Transverse colon (tissue), 4 donors: ENCODE results near the gene RBM27.

Source experiments
- CTCF ChIP-seq, 5 experiments: fragments of 200-600 bp in 3 of 5; fragments of 450-650 bp in 2 of 5; sonication (generic) in 3 of 5; IDR thresholded peaks; 1 replicate in 2 of 5; 2 replicates in 3 of 5; pipeline ENCODE4 v1.5.1; 2016 to 2017; ENCODE audit warnings: antibody characterized with exemption in 5 of 5, inconsistent platforms in 3 of 5, mild to moderate bottlenecking in 2 of 5, moderate library complexity in 1 of 5
- EP300 ChIP-seq: sonication (generic); formaldehyde crosslinking; IDR thresholded peaks from one replicate; pipeline ENCODE4 v1.6.1; 2017; ENCODE audit warnings: antibody characterized with exemption, low read depth
- POLR2A ChIP-seq: fragments of 450-650 bp; IDR thresholded peaks from one replicate; pipeline ENCODE4 v1.6.1; 2016; ENCODE audit warnings: antibody characterized with exemption, mild to moderate bottlenecking, moderate library complexity
- POLR2AphosphoS5 ChIP-seq, 3 donors: sonication (generic); formaldehyde crosslinking; IDR thresholded peaks; one replicate each; pipeline ENCODE4 v1.6.1; 2016; ENCODE audit warnings: antibody characterized with exemption in 3 of 3

GRCh38 chr5:146205499-146206202 lies 2.2 kb downstream of the RBM27 start:
- no peak for TF ChIP-seq CTCF (IDR thresholded peaks at IDR 0.05)
- no peak for TF ChIP-seq POLR2A
- TF ChIP-seq EP300: no peak
- TF ChIP-seq POLR2AphosphoS5 (IDR thresholded peaks at IDR 0.05): no peak
